ENCODE data around the gene SMIM29.

- no peak for TF ChIP-seq CTCF (conservative IDR thresholded peaks at IDR 0.05; ENCODE audit: low read depth, low read length)
- no peak for TF ChIP-seq EZH2 (IDR thresholded peaks at IDR 0.05; ENCODE audit: borderline replicate concordance, low read depth, low read length, poor library complexity, severe bottlenecking)
Measured at GRCh38 chr6:34295721-34296120, 46.9 kb upstream of the SMIM29 start.
